Peyer's patch (tissue), 4 donors: ENCODE results near the gene GPSM1.

Experiments used
- POLR2A ChIP-seq, 2 donors: fragments of 450-650 bp; IDR thresholded peaks; one replicate each; pipeline ENCODE4 v1.5.1; 2017; ENCODE audit warnings: antibody characterized with exemption in 2 of 2, mild to moderate bottlenecking in 2 of 2, moderate library complexity in 2 of 2
- TF ChIP-seq, protein P1 (sequence below), 6 experiments: fragments of 450-650 bp in 4 of 6; fragments of 200-600 bp in 2 of 6; sonication (generic) in 1 of 6; IDR thresholded peaks; one replicate each; pipeline ENCODE4 v1.5.1; 2017 to 2019; ENCODE audit warnings: antibody characterized with exemption in 6 of 6, mild to moderate bottlenecking in 3 of 6, moderate library complexity in 1 of 6

DNA sequence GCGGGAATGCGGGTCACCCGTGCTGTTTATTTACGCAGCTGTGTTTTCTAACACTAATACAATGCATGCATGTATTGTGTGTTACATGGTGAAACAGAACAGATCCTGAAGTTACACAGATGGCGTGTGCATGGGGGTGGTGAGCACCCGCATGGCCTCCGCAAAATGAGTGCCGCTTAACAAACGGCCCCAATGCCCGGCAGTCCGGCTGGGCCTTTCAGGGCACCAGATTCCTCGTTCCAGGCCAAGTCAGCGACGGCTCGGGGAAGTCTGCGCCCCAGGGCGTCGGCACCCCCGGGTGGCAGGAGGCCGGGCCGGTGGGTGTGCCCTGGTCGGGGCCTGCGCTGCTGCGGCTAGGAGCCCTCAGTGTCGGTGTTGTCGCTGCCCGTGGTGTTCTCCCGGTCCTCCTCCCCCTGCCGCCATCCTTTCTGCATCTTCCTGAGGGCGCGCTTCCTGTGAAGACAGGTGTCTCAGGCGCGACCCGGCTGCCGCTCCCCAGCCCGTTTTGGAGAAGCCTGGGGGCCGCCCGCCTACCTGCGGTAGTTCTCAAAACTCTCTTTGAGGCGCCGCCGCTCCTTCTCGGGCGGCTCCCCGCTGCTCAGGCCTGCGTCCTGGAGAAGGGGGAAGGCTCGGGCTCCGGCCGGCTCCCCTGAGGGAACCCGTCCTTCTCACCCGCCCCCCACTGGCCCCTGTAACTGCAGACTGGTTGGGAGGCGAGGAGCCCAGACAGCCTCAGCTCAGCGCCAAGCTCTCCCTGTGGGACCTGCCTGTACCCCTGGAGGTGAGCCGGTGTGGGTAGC is 36.8 kb downstream of the GPSM1 start:
- TF ChIP-seq, protein P1, sequence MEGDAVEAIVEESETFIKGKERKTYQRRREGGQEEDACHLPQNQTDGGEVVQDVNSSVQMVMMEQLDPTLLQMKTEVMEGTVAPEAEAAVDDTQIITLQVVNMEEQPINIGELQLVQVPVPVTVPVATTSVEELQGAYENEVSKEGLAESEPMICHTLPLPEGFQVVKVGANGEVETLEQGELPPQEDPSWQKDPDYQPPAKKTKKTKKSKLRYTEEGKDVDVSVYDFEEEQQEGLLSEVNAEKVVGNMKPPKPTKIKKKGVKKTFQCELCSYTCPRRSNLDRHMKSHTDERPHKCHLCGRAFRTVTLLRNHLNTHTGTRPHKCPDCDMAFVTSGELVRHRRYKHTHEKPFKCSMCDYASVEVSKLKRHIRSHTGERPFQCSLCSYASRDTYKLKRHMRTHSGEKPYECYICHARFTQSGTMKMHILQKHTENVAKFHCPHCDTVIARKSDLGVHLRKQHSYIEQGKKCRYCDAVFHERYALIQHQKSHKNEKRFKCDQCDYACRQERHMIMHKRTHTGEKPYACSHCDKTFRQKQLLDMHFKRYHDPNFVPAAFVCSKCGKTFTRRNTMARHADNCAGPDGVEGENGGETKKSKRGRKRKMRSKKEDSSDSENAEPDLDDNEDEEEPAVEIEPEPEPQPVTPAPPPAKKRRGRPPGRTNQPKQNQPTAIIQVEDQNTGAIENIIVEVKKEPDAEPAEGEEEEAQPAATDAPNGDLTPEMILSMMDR (IDR thresholded peaks at IDR 0.05), result no peak
- no peak for TF ChIP-seq POLR2A (IDR thresholded peaks at IDR 0.05)
